Measurements from ENCODE around the gene LRMDA.

The LRMDA gene

DNA sequence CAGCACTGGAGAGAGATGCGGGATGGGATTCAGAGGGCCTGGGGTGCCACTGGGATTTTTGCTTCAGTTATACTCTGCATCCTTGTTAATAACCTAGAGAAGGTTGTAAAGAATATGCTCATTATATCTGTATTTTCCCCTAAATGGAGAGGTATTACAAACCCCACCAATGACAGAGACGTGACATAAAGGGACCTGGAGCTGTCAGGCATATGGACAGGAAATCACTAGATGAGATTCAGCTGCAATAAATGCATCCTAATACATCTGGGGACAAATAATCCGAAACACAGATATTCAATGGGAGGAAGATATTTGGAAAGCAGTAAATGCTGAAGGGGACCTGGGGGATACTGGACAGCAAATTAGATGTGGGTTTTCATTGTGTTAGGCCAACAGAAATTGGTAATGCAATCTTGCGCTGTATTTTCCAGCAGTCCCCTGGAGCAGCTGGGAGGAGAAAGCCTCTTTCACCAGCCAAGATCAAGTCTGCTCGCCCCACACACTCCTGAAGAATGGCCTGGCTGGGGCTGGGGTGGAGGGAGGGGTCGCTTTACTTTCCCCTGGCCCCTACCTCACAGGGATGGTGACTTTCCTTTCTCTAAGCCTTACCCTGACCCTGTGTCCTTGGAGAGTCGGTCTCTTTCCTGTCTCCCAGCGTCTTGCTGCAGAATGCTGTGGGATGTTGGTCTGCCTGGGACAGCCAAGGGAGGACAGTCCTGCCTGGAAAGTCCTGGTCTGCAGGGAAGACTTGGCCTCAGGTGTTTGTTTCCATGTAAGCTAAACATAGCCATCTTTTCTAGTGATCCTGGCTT is 653.8 kb downstream of the LRMDA start:
- H3K9ac ChIP-seq (ENCODE audit: low read depth, low read length), result no peak overlapping the region
- H3K27me3 ChIP-seq (ENCODE audit: control insufficient read depth, insufficient read depth, low read length), result peaks cover 14% of the 10 kb centered on the region
- H3K4me3 ChIP-seq (ENCODE audit: low read depth, low read length), result no peak overlapping the region
- H3K4me1 ChIP-seq (ENCODE audit: control insufficient read depth, insufficient read depth, low read length), result peaks cover 13% of the 10 kb centered on the region
- H3K9me3 ChIP-seq (ENCODE audit: control insufficient read depth, insufficient read depth, low read length), result no peaks in the 10 kb centered on the region
- H3K27ac ChIP-seq (ENCODE audit: low read depth, low read length), result no peak overlapping the region
- H3K36me3 ChIP-seq (ENCODE audit: control insufficient read depth, insufficient read depth, low read length), result no peaks in the 10 kb centered on the region

DNA sequence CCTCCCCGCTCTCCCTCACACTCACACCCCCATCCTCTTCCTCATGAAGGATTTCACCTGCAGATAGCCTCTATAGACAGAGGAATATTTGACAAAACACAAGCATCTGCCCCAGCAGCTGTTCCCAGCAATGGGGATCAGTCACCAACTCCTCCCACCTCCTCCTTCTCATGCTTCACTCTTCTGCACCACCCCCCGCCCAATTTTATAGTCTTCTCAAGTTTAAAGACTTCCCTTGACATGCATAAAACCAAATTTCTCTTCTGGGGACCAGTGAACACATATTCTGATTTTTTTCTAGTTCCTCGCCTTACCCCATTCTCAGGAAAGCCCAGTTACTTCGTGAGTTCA is 654.4 kb downstream of the LRMDA start:
- peaks cover 13% of the 10 kb centered on the region for H3K4me1 ChIP-seq (ENCODE audit: control insufficient read depth, insufficient read depth, low read length)
- H3K27me3 ChIP-seq (ENCODE audit: control insufficient read depth, insufficient read depth, low read length), result peaks cover 14% of the 10 kb centered on the region
- H3K27ac ChIP-seq (ENCODE audit: low read depth, low read length), result no peak overlapping the region
- no peak overlapping the region for H3K4me3 ChIP-seq (ENCODE audit: low read depth, low read length)
- H3K9ac ChIP-seq (ENCODE audit: low read depth, low read length), result no peak overlapping the region
- no peaks in the 10 kb centered on the region for H3K36me3 ChIP-seq (ENCODE audit: control insufficient read depth, insufficient read depth, low read length)
- no peaks in the 10 kb centered on the region for H3K9me3 ChIP-seq (ENCODE audit: control insufficient read depth, insufficient read depth, low read length)

DNA sequence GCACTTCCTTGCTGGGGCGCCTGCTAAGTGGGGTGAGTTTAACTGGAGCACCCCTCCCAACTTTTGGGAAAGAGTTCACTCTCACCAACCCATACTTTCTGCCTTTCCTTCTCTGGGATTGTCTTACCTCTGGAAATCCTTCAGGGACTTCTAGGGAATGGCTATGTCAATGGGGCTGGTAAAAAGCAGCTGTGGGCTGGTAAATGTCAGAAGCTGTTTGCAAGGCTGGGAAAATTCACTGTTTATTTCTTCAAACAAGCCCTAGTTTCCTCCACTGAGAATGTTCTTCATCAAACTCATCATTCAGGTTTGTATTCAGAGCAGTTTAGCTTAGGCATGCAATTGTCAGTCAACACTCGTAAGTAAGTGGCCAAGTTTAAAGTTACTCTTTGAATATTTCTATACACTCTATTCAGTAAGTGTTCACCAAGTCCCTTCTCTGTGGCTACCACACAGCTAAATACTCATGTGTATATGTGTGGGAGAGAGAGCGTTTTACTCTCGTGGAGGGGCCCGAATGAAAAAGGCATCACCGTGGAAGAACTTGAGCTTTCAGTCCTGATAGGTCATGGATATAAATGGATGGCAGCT is 654.8 kb downstream of the LRMDA start:
- no peaks in the 10 kb centered on the region for H3K9me3 ChIP-seq (ENCODE audit: control insufficient read depth, insufficient read depth, low read length)
- no peak overlapping the region for H3K4me3 ChIP-seq (ENCODE audit: low read depth, low read length)
- no peak overlapping the region for H3K27ac ChIP-seq (ENCODE audit: low read depth, low read length)
- H3K4me1 ChIP-seq (ENCODE audit: control insufficient read depth, insufficient read depth, low read length), result peaks cover 13% of the 10 kb centered on the region
- peaks cover 14% of the 10 kb centered on the region; the same call in 1 of the 2 replicates for H3K27me3 ChIP-seq (ENCODE audit: control insufficient read depth, insufficient read depth, low read length)
- no peak overlapping the region for H3K9ac ChIP-seq (ENCODE audit: low read depth, low read length)
- H3K36me3 ChIP-seq (ENCODE audit: control insufficient read depth, insufficient read depth, low read length), result no peaks in the 10 kb centered on the region

DNA sequence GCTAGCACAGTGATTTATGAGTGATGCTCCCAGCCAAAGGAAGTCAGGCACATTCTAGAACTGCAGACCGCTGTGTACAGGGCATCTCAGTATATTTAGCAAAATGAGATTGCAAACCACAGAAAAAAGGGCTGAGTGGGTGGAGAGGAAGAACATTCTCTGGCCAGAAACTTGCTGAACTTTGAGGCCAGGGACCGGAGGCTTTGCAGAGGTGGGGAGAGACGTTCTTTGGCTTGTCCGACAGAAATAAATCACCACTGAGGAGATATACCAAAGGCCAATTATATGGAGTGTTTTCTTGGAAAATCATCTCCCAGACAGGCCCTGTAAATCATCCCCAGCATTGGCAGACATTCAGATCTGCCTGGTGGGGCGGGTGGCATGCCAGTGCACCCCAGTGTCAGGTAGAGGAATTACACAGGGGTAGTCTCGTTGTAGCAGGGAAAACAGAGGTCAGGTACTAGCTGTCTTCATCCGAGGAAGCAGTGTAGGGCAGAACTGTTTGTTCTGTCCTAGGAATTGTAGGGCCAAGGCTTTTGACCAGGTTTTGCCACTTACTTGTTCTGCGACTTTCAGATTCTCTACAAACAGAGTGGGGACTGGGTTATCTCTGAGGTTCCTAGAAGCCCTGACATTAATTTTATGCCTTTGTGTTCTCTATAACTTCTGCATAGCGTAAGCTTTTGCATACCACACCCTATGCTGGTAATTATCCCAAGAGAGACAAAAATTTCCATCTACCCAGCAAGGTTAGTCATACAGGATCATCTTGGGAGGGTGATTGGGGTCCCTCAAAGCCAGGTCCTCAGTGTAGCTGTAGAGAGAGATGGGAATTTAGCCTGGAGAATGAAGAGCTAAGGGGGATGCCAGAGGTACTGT is 655.6 kb downstream of the LRMDA start:
- Histone ChIP-seq H3K4me1 (ENCODE audit: control insufficient read depth, insufficient read depth, low read length) (peaks cover 12% of the 10 kb centered on the region), H3K9me3 (ENCODE audit: control insufficient read depth, insufficient read depth, low read length) (no peaks in the 10 kb centered on the region), H3K9ac (ENCODE audit: low read depth, low read length) (no peak overlapping the region), H3K36me3 (ENCODE audit: control insufficient read depth, insufficient read depth, low read length) (no peaks in the 10 kb centered on the region), H3K27me3 (ENCODE audit: control insufficient read depth, insufficient read depth, low read length) (peaks cover 14% of the 10 kb centered on the region; the same call in 1 of the 2 replicates), H3K4me3 (ENCODE audit: low read depth, low read length) (no peak overlapping the region), H3K27ac (ENCODE audit: low read depth, low read length) (no peak overlapping the region)

DNA sequence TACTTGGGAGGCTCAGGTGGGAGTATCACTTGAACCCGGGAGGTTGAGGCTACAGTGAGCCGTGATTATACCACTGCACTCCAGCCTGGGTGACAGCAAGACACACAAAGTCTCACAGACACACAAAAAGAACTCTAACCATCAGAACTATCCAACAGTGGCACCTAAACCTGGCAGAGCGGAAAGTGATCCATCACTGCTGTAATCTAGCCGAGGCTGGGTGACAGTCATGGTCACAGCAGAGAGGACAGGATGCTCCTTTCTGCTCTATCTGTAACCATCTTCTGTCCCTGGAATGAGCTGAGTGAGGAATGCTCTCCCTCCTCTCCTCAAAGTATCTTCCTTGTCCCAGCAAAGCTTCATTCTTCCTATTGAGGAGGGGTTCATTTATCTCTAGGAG is 656.6 kb downstream of the LRMDA start:
- no peaks in the 10 kb centered on the region for H3K36me3 ChIP-seq (ENCODE audit: control insufficient read depth, insufficient read depth, low read length)
- H3K27ac ChIP-seq (ENCODE audit: low read depth, low read length), result no peak overlapping the region
- no peak overlapping the region for H3K9ac ChIP-seq (ENCODE audit: low read depth, low read length)
- H3K4me3 ChIP-seq (ENCODE audit: low read depth, low read length), result no peak overlapping the region
- peaks cover 3% of the 10 kb centered on the region for H3K4me1 ChIP-seq (ENCODE audit: control insufficient read depth, insufficient read depth, low read length)
- H3K27me3 ChIP-seq (ENCODE audit: control insufficient read depth, insufficient read depth, low read length), result peaks cover 14% of the 10 kb centered on the region; the same call in 1 of the 2 replicates
- no peaks in the 10 kb centered on the region for H3K9me3 ChIP-seq (ENCODE audit: control insufficient read depth, insufficient read depth, low read length)

DNA sequence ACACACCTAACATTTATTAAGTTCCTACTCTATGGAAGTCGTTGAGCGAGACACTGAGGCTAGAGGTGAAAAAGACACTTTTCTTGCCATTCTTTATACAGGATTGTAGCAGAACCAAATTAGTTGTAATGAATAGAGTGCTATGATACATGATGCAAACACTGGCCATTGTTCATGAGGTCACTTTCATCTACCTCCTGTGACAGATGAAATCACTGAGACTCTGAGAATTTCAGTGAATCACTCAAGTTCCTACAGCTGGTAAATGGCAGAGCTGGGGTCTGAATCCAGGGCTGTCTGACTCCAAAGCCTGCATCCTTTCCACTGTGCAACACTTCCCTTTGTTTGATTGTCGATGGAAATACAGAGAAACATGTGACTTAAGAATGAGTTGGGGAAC is 657.6 kb downstream of the LRMDA start:
- Histone ChIP-seq H3K27me3 (ENCODE audit: control insufficient read depth, insufficient read depth, low read length) (peaks cover 14% of the 10 kb centered on the region; the same call in 1 of the 2 replicates), H3K9ac (ENCODE audit: low read depth, low read length) (no peak overlapping the region), H3K27ac (ENCODE audit: low read depth, low read length) (no peak overlapping the region), H3K9me3 (ENCODE audit: control insufficient read depth, insufficient read depth, low read length) (no peaks in the 10 kb centered on the region), H3K4me3 (ENCODE audit: low read depth, low read length) (no peak overlapping the region), H3K4me1 (ENCODE audit: control insufficient read depth, insufficient read depth, low read length) (no peaks in the 10 kb centered on the region; the same call in 1 of the 2 replicates), H3K36me3 (ENCODE audit: control insufficient read depth, insufficient read depth, low read length) (no peaks in the 10 kb centered on the region)

DNA sequence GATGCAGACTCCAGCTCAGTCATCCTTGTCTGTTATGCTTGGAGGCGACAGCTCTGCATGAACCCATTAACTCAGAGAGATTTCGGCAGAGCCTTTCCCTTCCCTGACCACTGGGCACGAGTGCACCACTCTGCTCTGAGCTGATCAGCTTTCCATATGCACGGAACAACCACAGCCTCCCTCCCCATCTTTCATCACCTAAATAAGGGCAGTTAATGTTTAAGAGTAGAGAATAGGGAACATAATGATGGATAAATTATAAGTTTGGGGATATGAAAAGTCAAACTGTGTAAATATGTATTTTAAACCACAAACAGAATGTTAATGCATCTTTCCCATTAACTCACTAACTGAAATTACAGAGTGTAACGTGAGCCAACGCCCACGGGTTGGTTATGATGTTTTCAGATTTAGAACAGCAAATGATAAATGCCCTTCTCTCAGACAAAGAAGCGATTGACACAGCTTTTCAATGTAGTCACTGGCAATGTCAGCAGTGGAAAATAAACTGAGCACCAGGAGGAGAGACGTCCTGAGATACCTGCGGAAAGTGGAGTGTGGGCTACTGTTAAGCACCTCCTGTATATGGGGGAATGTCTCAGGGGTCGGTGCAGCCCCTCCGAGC is 658.2 kb downstream of the LRMDA start:
- no peaks in the 10 kb centered on the region; the same call in 1 of the 2 replicates for H3K4me1 ChIP-seq (ENCODE audit: control insufficient read depth, insufficient read depth, low read length)
- no peak overlapping the region for H3K27ac ChIP-seq (ENCODE audit: low read depth, low read length)
- H3K9me3 ChIP-seq (ENCODE audit: control insufficient read depth, insufficient read depth, low read length), result no peaks in the 10 kb centered on the region
- H3K27me3 ChIP-seq (ENCODE audit: control insufficient read depth, insufficient read depth, low read length), result peaks cover 11% of the 10 kb centered on the region; the same call in 1 of the 2 replicates
- H3K36me3 ChIP-seq (ENCODE audit: control insufficient read depth, insufficient read depth, low read length), result no peaks in the 10 kb centered on the region
- H3K9ac ChIP-seq (ENCODE audit: low read depth, low read length), result no peak overlapping the region
- no peak overlapping the region for H3K4me3 ChIP-seq (ENCODE audit: low read depth, low read length)

DNA sequence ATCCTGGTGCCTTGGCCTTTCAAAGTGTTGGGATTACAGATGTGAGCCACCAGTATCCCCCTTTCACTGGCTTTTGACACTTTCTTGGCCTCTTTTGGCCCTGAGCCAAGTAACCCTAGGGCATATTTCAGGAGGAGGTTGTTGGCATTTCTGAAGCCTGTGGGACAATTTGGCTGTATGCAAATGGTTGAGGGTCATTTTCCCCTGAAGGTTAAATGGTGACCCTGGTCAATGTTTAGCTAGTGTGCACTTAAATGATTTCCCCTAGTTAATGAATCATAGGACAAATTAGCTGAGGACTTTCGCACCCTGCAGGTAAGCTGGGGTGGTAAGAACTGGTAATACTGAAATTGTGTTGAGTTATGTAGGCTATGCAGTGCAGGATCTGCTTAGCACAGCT is 660.5 kb downstream of the LRMDA start:
- H3K36me3 ChIP-seq (ENCODE audit: control insufficient read depth, insufficient read depth, low read length), result no peaks in the 10 kb centered on the region
- H3K9ac ChIP-seq (ENCODE audit: low read depth, low read length), result no peak overlapping the region
- H3K9me3 ChIP-seq (ENCODE audit: control insufficient read depth, insufficient read depth, low read length), result no peaks in the 10 kb centered on the region
- no peaks in the 10 kb centered on the region; the same call in 1 of the 2 replicates for H3K4me1 ChIP-seq (ENCODE audit: control insufficient read depth, insufficient read depth, low read length)
- no peaks in the 10 kb centered on the region for H3K27me3 ChIP-seq (ENCODE audit: control insufficient read depth, insufficient read depth, low read length)
- H3K4me3 ChIP-seq (ENCODE audit: low read depth, low read length), result no peak overlapping the region
- no peak overlapping the region for H3K27ac ChIP-seq (ENCODE audit: low read depth, low read length)

DNA sequence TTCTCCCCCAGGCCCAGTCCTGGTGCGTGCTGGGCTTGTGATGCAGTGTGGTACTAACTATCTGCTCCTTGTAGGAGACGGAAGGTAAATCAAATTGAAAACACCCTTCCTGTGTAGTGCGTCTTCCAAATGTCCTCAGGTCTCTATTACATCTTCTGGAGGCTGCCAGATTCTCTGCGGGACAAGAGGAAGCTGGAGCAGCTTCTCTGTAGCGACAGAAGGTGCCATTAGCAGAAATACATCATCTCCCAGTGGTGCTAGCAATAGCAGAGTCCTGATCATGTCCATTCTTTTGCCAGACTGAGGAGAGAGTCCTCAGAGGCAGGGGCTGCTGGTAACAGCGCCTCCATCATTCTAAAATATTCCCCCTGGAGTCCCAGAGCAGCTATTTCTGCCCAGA is 675.2 kb downstream of the LRMDA start:
- Histone ChIP-seq H3K36me3 (ENCODE audit: control insufficient read depth, insufficient read depth, low read length) (no peaks in the 10 kb centered on the region), H3K27ac (ENCODE audit: low read depth, low read length) (no peak overlapping the region), H3K27me3 (ENCODE audit: control insufficient read depth, insufficient read depth, low read length) (no peaks in the 10 kb centered on the region), H3K4me1 (ENCODE audit: control insufficient read depth, insufficient read depth, low read length) (peaks cover 8% of the 10 kb centered on the region), H3K9ac (ENCODE audit: low read depth, low read length) (no peak overlapping the region), H3K9me3 (ENCODE audit: control insufficient read depth, insufficient read depth, low read length) (no peaks in the 10 kb centered on the region; the same call in 1 of the 2 replicates), H3K4me3 (ENCODE audit: low read depth, low read length) (no peak overlapping the region)

DNA sequence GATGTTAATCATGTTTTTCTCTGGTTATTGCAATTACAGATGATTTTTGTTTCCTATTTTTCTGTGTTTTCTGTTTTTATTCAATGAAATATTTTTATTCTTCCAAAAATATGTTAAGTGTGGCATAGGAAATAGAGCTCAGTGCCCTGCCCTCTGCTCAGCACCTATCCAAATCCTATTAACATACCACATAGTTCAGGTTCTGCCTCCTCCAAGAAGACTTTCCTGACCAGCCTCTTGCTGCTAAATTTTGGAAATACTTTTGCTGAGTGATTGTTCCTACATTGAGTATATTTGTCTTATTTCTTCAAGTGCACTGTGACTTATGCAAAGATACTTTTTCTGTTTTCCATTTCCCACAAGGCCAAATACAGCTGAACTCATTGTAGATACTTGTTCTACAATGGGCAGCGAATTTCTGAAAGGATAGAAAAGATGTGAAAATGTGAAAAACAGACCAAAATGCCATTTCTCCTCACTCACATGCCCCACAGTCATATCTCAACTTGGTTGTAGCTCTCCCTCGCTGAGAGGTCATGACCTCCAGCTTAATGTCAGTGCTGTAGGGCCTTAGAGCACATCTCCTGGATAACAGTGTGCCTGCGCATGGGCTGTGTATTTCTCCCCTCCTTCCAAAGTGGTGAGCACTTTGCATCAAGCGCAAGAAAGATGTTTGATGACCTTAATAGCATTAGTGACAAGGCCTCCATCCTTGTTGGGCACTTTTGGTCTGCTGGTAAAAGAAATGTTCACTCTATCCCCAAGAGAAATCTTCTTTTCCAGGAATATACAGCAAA is 677.3 kb downstream of the LRMDA start:
- no peaks in the 10 kb centered on the region for H3K9me3 ChIP-seq (ENCODE audit: control insufficient read depth, insufficient read depth, low read length)
- H3K27ac ChIP-seq (ENCODE audit: low read depth, low read length), result no peak overlapping the region
- no peak overlapping the region for H3K9ac ChIP-seq (ENCODE audit: low read depth, low read length)
- H3K4me3 ChIP-seq (ENCODE audit: low read depth, low read length), result no peak overlapping the region
- H3K27me3 ChIP-seq (ENCODE audit: control insufficient read depth, insufficient read depth, low read length), result no peaks in the 10 kb centered on the region
- 0 out of 2 replicates have a peak, but pooled peaks cover 5% of the 10 kb centered on the region for H3K4me1 ChIP-seq (ENCODE audit: control insufficient read depth, insufficient read depth, low read length)
- no peaks in the 10 kb centered on the region for H3K36me3 ChIP-seq (ENCODE audit: control insufficient read depth, insufficient read depth, low read length)

Data from HUES48 (cell line).